Panc1 (cell line): ENCODE data around the gene GON7.

Experiments used
- POLR2AphosphoS5 ChIP-seq: IDR thresholded peaks from 2 replicates; pipeline ENCODE4 v1.6.1; 2012; ENCODE audit warnings: mild to moderate bottlenecking, low read depth, low read length, moderate library complexity
- SIN3A ChIP-seq: IDR thresholded peaks from 2 replicates; pipeline ENCODE4 v1.6.1; 2012; ENCODE audit warnings: low read depth, mild to moderate bottlenecking, low read length, moderate library complexity, borderline replicate concordance; ENCODE audit not compliant: insufficient read depth
- TF ChIP-seq, protein P1 (sequence below): fragments of 450-650 bp; IDR thresholded peaks from 2 replicates; pipeline ENCODE4 v1.5.1; 2017; ENCODE audit warnings: mild to moderate bottlenecking

DNA sequence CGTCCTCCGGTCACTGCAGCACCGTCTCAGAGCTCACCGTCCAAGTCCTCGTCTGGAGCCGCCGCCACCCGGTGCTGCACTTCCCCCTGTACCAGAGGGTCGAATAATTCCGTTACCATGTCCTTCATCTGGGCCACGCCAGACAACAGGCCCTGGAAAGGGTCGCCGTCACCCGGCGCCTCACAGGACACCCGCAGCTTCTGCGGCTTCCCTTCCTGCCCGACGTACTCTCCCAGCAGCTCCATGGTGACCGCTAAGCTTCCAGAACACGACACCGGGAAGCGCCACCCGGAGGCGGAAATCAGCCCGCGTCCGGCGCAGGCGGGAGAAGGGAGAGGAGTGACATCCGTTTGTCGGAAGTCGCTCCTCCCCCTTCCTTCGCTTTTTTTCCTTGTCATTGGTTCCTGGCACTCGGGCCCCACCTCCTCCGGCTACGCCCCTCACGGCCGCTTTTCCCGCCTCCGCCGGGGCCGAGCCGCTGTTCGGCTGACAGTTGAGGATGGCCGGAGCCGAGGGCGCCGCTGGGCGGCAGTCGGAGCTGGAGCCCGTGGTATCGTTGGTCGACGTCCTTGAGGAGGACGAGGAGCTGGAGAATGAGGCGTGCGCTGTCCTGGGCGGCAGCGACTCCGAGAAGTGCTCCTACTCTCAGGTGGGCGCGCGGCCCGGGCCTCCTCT is at the start of gene GON7, which contains the start of gene UBR7:
- TF ChIP-seq, protein P1, sequence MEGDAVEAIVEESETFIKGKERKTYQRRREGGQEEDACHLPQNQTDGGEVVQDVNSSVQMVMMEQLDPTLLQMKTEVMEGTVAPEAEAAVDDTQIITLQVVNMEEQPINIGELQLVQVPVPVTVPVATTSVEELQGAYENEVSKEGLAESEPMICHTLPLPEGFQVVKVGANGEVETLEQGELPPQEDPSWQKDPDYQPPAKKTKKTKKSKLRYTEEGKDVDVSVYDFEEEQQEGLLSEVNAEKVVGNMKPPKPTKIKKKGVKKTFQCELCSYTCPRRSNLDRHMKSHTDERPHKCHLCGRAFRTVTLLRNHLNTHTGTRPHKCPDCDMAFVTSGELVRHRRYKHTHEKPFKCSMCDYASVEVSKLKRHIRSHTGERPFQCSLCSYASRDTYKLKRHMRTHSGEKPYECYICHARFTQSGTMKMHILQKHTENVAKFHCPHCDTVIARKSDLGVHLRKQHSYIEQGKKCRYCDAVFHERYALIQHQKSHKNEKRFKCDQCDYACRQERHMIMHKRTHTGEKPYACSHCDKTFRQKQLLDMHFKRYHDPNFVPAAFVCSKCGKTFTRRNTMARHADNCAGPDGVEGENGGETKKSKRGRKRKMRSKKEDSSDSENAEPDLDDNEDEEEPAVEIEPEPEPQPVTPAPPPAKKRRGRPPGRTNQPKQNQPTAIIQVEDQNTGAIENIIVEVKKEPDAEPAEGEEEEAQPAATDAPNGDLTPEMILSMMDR = no peak
- TF ChIP-seq POLR2AphosphoS5 (peak; percentile 65), SIN3A (peak; percentile 80; the same call in 1 of the 2 replicates)
